Bone marrow (tissue), 2 donors: Measurements from ENCODE around the gene DHX34.
"Not testable (repeated sequence)": the region's sequence is repeated elsewhere in the genome, so short reads cannot be mapped to it uniquely, and the experiment has no call there.

ENCODE experiments used
- DNase-seq, 2 donors: peaks; one replicate each; lab custom pipeline; 2025; lab: John Stamatoyannopoulos, UW

Gene DHX34

GRCh38 chr19:47348819-47349795, at the start of gene DHX34:
Gene DHX34 (plus strand): TSS chr19:47349315. CDS start chr19:47353031, 3,716 bp downstream.
- peak; percentile 94 to 100 for DNase-seq

- DNase-seq, result not testable (repeated sequence)
Observed at GRCh38 chr19:47300867-47301266, 48.2 kb upstream of the DHX34 start.

- no peak for DNase-seq
Observed at GRCh38 chr19:47302249-47302648, 46.9 kb upstream of the DHX34 start.

DNA sequence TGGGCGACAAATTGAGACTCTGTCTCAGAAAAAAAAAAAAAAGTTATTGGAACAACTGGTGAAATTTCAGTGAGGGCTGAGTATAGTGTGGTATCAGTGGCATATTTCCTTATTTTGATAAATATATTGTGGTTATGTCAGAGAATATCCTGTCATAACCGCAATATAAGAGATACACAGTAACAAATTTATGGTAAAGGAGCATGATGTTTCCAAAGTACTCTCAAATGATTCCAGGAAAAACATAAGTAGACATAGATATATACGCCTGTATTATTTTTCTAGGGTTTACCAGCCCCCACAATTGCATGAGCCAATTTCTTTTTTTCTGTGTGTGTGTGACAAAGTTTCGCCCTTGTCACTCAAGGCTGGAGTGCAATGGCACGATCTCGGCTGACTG, 45.1 kb upstream of the DHX34 start:
- no peak for DNase-seq

GRCh38 chr19:47305309-47305751, 43.8 kb upstream of the DHX34 start:
- peak; percentile 21 to 29 for DNase-seq

- DNase-seq, result no peak
Observed at GRCh38 chr19:47306303-47306702, 42.8 kb upstream of the DHX34 start.

DNA sequence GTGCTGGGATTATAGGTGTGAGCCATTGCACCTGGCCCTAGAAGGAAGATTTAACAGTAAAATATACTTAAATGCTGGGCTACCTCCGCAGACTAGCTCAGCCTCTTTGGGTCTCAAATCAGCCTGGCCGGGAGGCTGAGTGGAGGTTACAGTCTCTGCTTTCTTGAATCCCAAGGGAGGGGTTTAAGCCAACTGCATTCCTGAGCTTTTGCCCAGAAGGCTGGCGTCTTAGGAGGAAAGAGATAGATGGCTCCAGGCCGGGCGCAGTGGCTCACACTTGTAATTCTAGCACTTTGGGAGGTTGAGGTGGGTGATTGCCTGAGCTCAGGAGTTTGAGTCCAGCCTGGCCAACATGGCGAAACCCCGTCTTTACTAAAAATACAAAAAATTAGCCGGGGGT, 40.1 kb upstream of the DHX34 start:
- DNase-seq, result no peak

- DNase-seq, result peak in 1 of 2 donors; percentile 23
Observed at GRCh38 chr19:47309608-47310007, 39.5 kb upstream of the DHX34 start, which contains the start of gene C5AR1. Gene C5AR1 (plus strand): TSS chr19:47309861. CDS start chr19:47309896, 35 bp downstream.

DNA sequence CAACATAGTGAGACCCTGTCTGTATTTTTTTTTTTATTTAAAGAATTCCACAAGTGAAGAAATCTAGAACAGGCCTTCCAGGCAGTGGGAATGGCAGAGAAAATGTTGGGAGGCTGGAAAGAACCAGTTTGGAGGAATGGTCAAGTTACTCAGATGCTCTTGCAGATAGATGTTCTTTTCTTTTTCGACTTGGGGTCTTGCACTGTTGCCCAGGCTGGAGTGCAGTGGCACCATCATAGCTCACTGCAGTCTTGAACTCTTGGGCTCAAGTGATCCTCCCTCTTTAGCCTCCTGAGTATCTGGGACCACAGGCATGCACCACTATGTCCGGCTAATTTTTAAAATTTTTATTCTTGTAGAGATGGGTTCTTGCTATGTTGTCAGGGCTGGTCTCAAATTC, 38.8 kb upstream of the DHX34 start:
- no peak for DNase-seq

- DNase-seq, result no peak
Observed at GRCh38 chr19:47310819-47311218, 38.3 kb upstream of the DHX34 start.

- DNase-seq, result no peak
Observed at GRCh38 chr19:47312366-47313006, 36.6 kb upstream of the DHX34 start.

GRCh38 chr19:47313754-47314295, 35.3 kb upstream of the DHX34 start:
- DNase-seq, result no peak

GRCh38 chr19:47315125-47315821, 33.8 kb upstream of the DHX34 start:
- DNase-seq, result peak; percentile 53 to 94

- DNase-seq, result no peak
Observed at GRCh38 chr19:47316513-47316912, 32.6 kb upstream of the DHX34 start.

GRCh38 chr19:47319923-47320871, 28.9 kb upstream of the DHX34 start:
- no peak for DNase-seq

- no peak for DNase-seq
Observed at GRCh38 chr19:47321630-47322029, 27.5 kb upstream of the DHX34 start.

DNA sequence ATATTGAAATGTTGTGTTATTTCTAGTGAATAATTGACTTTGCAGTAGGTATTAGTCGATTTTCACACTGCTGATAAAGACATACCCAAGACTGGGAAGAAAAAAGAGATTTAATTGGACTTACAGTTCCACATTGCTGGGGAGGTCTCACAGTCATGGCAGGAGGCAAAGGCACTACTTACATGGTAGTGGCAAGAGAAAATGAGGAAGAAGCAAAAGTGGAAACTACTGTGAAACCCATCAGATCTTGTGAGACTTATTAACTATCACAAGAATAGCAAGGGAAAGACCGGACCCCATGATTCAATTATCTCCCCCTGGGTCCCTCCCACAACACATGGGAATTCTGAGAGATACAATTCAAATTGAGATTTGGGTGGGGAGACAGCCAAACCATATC, 27.1 kb upstream of the DHX34 start:
- DNase-seq, result peak in 1 of 2 donors; percentile 20

DNA sequence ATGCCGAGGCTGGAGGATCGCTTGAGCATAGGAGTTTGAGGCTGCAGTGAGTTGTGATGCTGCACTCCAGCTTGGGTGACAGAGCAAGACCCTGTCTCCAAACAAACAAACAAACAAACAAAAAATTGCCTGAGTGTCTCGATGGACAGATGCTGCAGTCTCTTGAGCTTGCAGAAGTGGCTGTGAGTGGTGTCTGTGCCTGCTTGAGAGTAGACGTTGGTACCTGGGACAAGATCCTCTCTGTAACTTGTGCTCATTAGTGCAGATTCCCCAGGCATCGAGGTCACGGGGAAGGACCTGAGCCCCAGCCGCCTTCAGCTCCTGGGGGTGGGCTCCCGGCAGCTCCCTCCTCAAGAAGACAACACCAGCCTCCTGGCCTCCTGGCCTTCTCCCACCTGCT, 25.7 kb upstream of the DHX34 start:
- DNase-seq, result no peak

DNA sequence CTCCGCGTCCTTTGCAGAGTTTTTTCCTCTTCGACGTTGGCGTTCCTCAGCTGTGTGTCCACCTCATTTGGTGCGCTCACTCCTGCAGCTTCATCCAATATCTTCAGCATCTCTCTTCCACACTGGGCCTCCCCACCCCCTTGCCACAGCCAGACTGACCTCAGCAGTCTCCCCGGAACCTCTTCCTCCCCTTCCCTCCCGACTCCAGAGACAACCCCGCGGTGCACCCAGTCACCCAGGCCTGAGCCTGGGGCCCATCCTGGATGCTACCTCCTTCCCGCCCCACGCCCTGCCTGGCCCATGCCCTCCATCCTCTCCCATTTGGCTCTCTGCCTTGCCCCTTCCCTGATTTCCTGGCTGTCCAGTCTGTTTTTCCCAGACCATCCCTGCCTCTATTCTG, 25.2 kb upstream of the DHX34 start:
- no peak for DNase-seq

- peak; percentile 37 to 44 for DNase-seq
Observed at GRCh38 chr19:47324502-47324901, 24.6 kb upstream of the DHX34 start.

- DNase-seq, result no peak
Observed at GRCh38 chr19:47330466-47330869, 18.6 kb upstream of the DHX34 start.
